GM12872 (cell line): Measurements from ENCODE around the gene ARCN1.

Experiments
- CTCF ChIP-seq: IDR thresholded peaks from 3 replicates; pipeline ENCODE4 v1.5.1; 2011; ENCODE audit warnings: low read depth, mild to moderate bottlenecking, low read length, moderate library complexity; ENCODE audit not compliant: insufficient read depth

The ARCN1 gene

DNA sequence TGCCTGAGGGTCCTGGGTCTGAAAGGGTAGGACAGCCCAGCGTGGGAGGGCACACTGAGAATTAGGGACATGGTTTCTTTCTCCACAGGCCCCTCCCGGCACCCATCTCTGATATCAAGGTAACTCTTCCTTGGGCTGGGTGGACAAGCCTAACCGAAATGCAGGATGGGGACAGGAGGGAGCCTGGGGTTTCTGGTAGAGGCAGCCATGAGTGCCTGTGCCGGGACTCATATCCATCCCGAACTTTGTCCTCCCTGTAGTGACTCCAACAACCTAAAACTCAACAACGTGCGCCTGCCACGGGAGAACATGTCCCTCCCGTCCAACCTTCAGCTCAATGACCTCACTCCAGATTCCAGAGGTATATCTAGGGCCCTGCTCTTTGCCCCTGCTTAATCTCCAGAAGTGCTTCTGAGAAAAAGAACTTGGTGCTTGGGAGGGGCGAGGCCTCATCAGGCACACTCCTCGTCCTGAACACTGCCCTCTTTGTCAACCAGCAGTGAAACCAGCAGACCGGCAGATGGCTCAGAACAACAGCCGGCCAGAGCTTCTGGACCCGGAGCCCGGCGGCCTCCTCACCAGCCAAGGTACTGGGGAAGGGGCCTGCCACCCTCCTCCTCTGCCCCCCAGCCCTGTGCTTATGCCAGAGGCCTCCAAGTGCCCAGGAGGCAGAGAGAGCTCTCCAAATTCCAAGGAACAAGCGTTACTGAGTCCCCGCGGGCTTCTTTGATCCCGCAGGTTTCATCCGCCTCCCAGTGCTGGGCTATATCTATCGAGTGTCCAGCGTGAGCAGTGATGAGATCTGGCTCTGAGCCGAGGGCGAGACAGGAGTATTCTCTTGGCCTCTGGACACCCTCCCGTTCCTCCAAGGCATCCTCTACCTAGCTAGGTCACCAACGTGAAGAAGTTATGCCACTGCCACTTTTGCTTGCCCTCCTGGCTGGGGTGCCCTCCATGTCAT, 38.2 kb upstream of the ARCN1 start:
- no peak for TF ChIP-seq CTCF

DNA sequence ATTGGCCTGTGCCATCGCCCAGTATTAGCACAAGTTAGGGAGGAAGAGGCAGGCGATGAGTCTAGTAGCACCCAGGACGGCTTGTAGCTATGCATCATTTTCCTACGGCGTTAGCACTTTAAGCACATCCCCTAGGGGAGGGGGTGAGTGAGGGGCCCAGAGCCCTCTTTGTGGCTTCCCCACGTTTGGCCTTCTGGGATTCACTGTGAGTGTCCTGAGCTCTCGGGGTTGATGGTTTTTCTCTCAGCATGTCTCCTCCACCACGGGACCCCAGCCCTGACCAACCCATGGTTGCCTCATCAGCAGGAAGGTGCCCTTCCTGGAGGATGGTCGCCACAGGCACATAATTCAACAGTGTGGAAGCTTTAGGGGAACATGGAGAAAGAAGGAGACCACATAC, 36.9 kb upstream of the ARCN1 start:
- no peak for TF ChIP-seq CTCF

- no peak for TF ChIP-seq CTCF
Observed at GRCh38 chr11:118536726-118537125, 35.5 kb upstream of the ARCN1 start.

GRCh38 chr11:118537409-118537980, 34.7 kb upstream of the ARCN1 start:
- TF ChIP-seq CTCF = no peak

DNA sequence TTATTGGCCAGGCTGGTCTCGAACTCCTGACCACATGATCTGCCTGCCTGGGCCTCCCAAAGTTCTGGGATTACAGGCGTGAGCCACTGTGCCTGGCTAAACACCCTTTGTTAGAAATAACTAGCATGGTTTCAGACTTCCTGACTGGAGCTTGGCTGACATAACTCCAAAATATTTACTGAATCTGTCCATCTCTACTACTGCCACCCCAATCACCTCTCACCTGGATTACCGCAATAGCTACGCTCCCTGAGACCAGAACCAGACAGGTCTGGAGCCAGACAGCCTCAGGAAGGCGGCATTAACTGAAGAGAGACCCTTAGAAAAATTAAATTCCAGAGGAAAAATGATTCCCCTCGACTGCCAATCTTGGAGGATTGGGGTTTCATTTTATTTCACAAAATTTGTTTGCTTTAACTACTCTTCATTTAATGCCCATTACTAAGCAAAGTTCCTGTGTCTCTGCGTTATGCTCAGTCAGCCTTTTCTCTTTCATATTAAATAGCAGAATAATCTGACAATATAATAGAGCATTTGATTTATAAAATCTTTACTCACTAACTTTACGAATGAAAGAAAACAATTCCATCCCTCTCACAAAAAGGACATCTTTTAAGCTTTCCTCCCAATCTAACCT, 28.1 kb upstream of the ARCN1 start:
- TF ChIP-seq CTCF = no peak

- no peak for TF ChIP-seq CTCF
Observed at GRCh38 chr11:118544647-118545010, 27.6 kb upstream of the ARCN1 start.

GRCh38 chr11:118545533-118545932, 26.7 kb upstream of the ARCN1 start:
- TF ChIP-seq CTCF = no peak
